ENCODE results near the gene HEPACAM. TPM values are rescaled to one million over a fixed set of nuclear protein-coding genes. Genes with fewer than 3 reads are reported as not detected.

HEPACAM gene
- total RNA-seq (2021), result not detected in 2 replicates
- long read RNA-seq, result 0 reads

- Histone ChIP-seq H3K4me2 (ENCODE audit: insufficient read depth, insufficient read length, low read length) (no peak within 1 kb of the TSS), H3K27me3 (ENCODE audit: insufficient read depth, low read length) (no peaks in the 10 kb centered on the region; the same call in 1 of the 2 replicates), H2BK120ac (ENCODE audit: low read depth, low read length, poor library complexity, severe bottlenecking) (no peak within 1 kb of the TSS), H3K79me1 (ENCODE audit: insufficient read depth, low read depth, low read length, poor library complexity, severe bottlenecking) (no peaks in the 10 kb centered on the region), H4K91ac (ENCODE audit: insufficient read length, low read depth, low read length) (no peak within 1 kb of the TSS), H2BK20ac (ENCODE audit: low read depth, low read length, poor library complexity, severe bottlenecking) (no peak within 1 kb of the TSS), H3K56ac (ENCODE audit: insufficient read length, low read depth, low read length) (no peak within 1 kb of the TSS), H3K4ac (ENCODE audit: low read depth, low read length) (no peak within 1 kb of the TSS), H3K18ac (ENCODE audit: insufficient read length, low read depth, low read length) (no peak within 1 kb of the TSS), H4K8ac (replicated peaks; ENCODE audit: insufficient read length, low read depth, low read length) (no peak within 1 kb of the TSS), H3K79me2 (ENCODE audit: insufficient read depth, low read length) (no peaks in the 10 kb centered on the region), H4K5ac (ENCODE audit: insufficient read length, low read depth, low read length) (no peak within 1 kb of the TSS), H3K23ac (ENCODE audit: insufficient read length, low read depth, low read length) (no peak within 1 kb of the TSS), H4K20me1 (ENCODE audit: control insufficient read depth, insufficient read depth, insufficient read length) (no peaks in the 10 kb centered on the region), H3K9ac (ENCODE audit: extremely low read depth, insufficient read length, low read length) (no peak within 1 kb of the TSS), H3K9me3 (ENCODE audit: control insufficient read depth, low read depth, low read length) (no peaks in the 10 kb centered on the region), H3K14ac (ENCODE audit: insufficient read depth, low read length) (no peak within 1 kb of the TSS), H2BK5ac (ENCODE audit: insufficient read length, low read length) (no peak within 1 kb of the TSS), H2BK15ac (ENCODE audit: low read depth, low read length) (no peak within 1 kb of the TSS), H3K23me2 (ENCODE audit: insufficient read length, low read depth, low read length, poor library complexity, severe bottlenecking) (no peaks in the 10 kb centered on the region), H2AK5ac (ENCODE audit: insufficient read length, low read length) (no peak within 1 kb of the TSS), H3K27ac (ENCODE audit: insufficient read length, low read depth, low read length) (no peak within 1 kb of the TSS), H2AFZ (ENCODE audit: low read length) (no peak within 1 kb of the TSS), H3K4me1 (ENCODE audit: insufficient read depth, low read length) (no peaks in the 10 kb centered on the region), H3T11ph (ENCODE audit: low read length) (no peak within 1 kb of the TSS), H2BK12ac (ENCODE audit: insufficient read length, low read depth, low read length) (no peak within 1 kb of the TSS)
- Mint-ChIP-seq H3K9me3 (no peaks in the 10 kb centered on the region), H3K4me3 (no peak within 1 kb of the TSS), H3K36me3 (ENCODE audit: insufficient read depth in 1 of 3, low read depth in 3 of 3) (no peaks in the 10 kb centered on the region), H3K27ac (no peak within 1 kb of the TSS), H3K4me1 (peaks cover 0 to 7% of the 10 kb centered on the region in 2 experiments; a peak in 1 of 4 replicates), H3K27me3 (ENCODE audit: low read depth) (peaks cover 27% of the 10 kb centered on the region)
- no CpG with 5 or more reads among the region's 18 CpGs for WGBS (ENCODE audit: extremely low coverage, insufficient read length, low lambda C conversion rate)
- TF ChIP-seq CTCF (conservative IDR thresholded peaks at IDR 0.05), result no peak
- no peak for DNase-seq
Measured at GRCh38 chr11:124935548-124936514, at the start of gene HEPACAM. Gene HEPACAM, minus strand, starts transcription at chr11:124936047. Its CDS starts 41 bp downstream, at chr11:124936006.

Measured in H9 (cell line).